DND-41 (cell line): ENCODE data around the gene GALNT12.

Experiments
- CTCF ChIP-seq: IDR thresholded peaks from 2 replicates; pipeline ENCODE4 v1.5.1; 2012; ENCODE audit warnings: borderline replicate concordance, low read length, moderate library complexity, mild to moderate bottlenecking; ENCODE audit not compliant: poor library complexity, severe bottlenecking; ENCODE audit errors: extremely low read depth
- EZH2 ChIP-seq: IDR thresholded peaks from 3 replicates; pipeline ENCODE4 v1.6.1; 2012; ENCODE audit warnings: borderline replicate concordance, low read depth, mild to moderate bottlenecking, moderate library complexity, low read length, inconsistent platforms; ENCODE audit not compliant: severe bottlenecking

GRCh38 chr9:98848450-98849149 lies 41.1 kb downstream of the GALNT12 start:
- TF ChIP-seq CTCF (peak; percentile 88), EZH2 (no peak)
